ENCODE data around the gene ERCC2. TPM values are rescaled to one million over a fixed set of nuclear protein-coding genes. Genes with fewer than 3 reads are reported as not detected.

Gene ERCC2
- total RNA-seq, 1 experiment from 2014 or later = 102 TPM

- TF ChIP-seq SP1 (CRISPR knock-in tag; conservative IDR thresholded peaks at IDR 0.05) (peak; percentile 80), ESRRA (CRISPR knock-in tag; IDR thresholded peaks at IDR 0.05; ENCODE audit: borderline replicate concordance) (0 out of 2 replicates have a peak, but pooled peaks have one; percentile 14), JUN (CRISPR knock-in tag; IDR thresholded peaks at IDR 0.05) (0 out of 2 replicates have a peak, but pooled peaks have one; percentile 50), MYBL2 (CRISPR knock-in tag; IDR thresholded peaks at IDR 0.05) (peak; percentile 31; the same call in 1 of the 2 replicates), MXD4 (CRISPR knock-in tag; IDR thresholded peaks at IDR 0.05; ENCODE audit: borderline replicate concordance) (no peak), MAX (CRISPR knock-in tag; IDR thresholded peaks at IDR 0.05) (peak; percentile 94), JAZF1 (CRISPR knock-in tag; IDR thresholded peaks at IDR 0.05) (no peak), ERG (CRISPR knock-in tag; IDR thresholded peaks at IDR 0.05) (no peak), ZNF232 (CRISPR knock-in tag; IDR thresholded peaks at IDR 0.05) (0 out of 2 replicates have a peak, but pooled peaks have one; percentile 29), ZMAT4 (CRISPR knock-in tag; IDR thresholded peaks at IDR 0.05) (0 out of 2 replicates have a peak, but pooled peaks have one; percentile 22), ARID4B (CRISPR knock-in tag; IDR thresholded peaks at IDR 0.05; ENCODE audit: borderline replicate concordance) (peak; percentile 90; the same call in 1 of the 2 replicates), NR1H2 (CRISPR knock-in tag; IDR thresholded peaks at IDR 0.05) (no peak), E2F1 (CRISPR knock-in tag; IDR thresholded peaks at IDR 0.05) (0 out of 2 replicates have a peak, but pooled peaks have one; percentile 33), TEAD4 (CRISPR knock-in tag; IDR thresholded peaks at IDR 0.05) (no peak), USF2 (CRISPR knock-in tag; IDR thresholded peaks at IDR 0.05) (peak; percentile 87), HMGXB4 (CRISPR knock-in tag; IDR thresholded peaks at IDR 0.05) (peak; percentile 20; the same call in 1 of the 2 replicates), TEAD1 (CRISPR knock-in tag; IDR thresholded peaks at IDR 0.05) (peak; percentile 82; the same call in 1 of the 2 replicates), CREM (CRISPR knock-in tag; IDR thresholded peaks at IDR 0.05) (no peak), IRF1 (CRISPR knock-in tag; IDR thresholded peaks at IDR 0.05) (no peak), FOXP1 (CRISPR knock-in tag; IDR thresholded peaks at IDR 0.05; ENCODE audit: borderline replicate concordance) (peak; percentile 60; the same call in 1 of the 2 replicates), USF1 (CRISPR knock-in tag; IDR thresholded peaks at IDR 0.05) (peak; percentile 89), ETV6 (CRISPR knock-in tag; IDR thresholded peaks at IDR 0.05) (0 out of 2 replicates have a peak, but pooled peaks have one; percentile 8), FOXK1 (CRISPR knock-in tag; IDR thresholded peaks at IDR 0.05) (peak; percentile 69)
- peak; percentile 80 for DNase-seq (ENCODE audit: low spot score)
- H3K9me3 Mint-ChIP-seq = no peaks in the 10 kb centered on the region
- H3K4me3 Mint-ChIP-seq = peak within 1 kb of the TSS; percentile 96
- peaks cover 23% of the 10 kb centered on the region for H3K4me1 Mint-ChIP-seq
- H3K27ac Mint-ChIP-seq = peak within 1 kb of the TSS; percentile 99
- ChIA-PET POLR2A (interaction anchor here (0.9 to 1.0 kb wide), 4 partner anchors 10 to 315 kb away, joined by 3 to 4 read pairs (median 3); no protein-coding TSS in a partner anchor), CTCF (interaction anchor here (0.6 to 1.6 kb wide), 9 partner anchors 10 to 85 kb away, joined by 3 to 9 read pairs (median 4); no protein-coding TSS in a partner anchor)
- H3K27me3 Mint-ChIP-seq (ENCODE audit: low read depth) = peaks cover 7% of the 10 kb centered on the region; the same call in 1 of the 2 replicates
- H3K36me3 Mint-ChIP-seq = peaks cover 20% of the 10 kb centered on the region
- ATAC-seq = peak; percentile 42
Measured at GRCh38 chr19:45406226-45407090, 36.1 kb upstream of the ERCC2 start, which contains the start of gene POLR1G. Gene POLR1G, plus strand, starts transcription at chr19:45406644. Its CDS starts 53 bp downstream, at chr19:45406697.
